ENCODE data around the gene P2RY13. TPM values are rescaled to one million over a fixed set of nuclear protein-coding genes. Genes with fewer than 3 reads are reported as not detected.

The P2RY13 gene
- total and polyA plus RNA-seq, 2 of the 13 experiments (the other 11 are each of a cell fraction or from before 2014, with no cell fraction given), result not detected

GRCh38 chr3:151315846-151316245, 13.5 kb downstream of the P2RY13 start (continued):
- TF ChIP-seq ATF7 (IDR thresholded peaks at IDR 0.05), result no peak
- TF ChIP-seq ATF7 (CRISPR knock-in tag; IDR thresholded peaks at IDR 0.05), result no peak
- TF ChIP-seq ZNF451 (CRISPR knock-in tag; IDR thresholded peaks at IDR 0.05), result no peak
- TF ChIP-seq RBFOX2 (IDR thresholded peaks at IDR 0.05; ENCODE audit: low read depth, low read length), result no peak
- TF ChIP-seq NR3C1 (CRISPR knock-in tag; IDR thresholded peaks at IDR 0.05), result no peak
- no peak for TF ChIP-seq TCF7 (IDR thresholded peaks at IDR 0.05; ENCODE audit: low read depth)
- TF ChIP-seq NAIF1 (CRISPR knock-in tag; IDR thresholded peaks at IDR 0.05; ENCODE audit: borderline replicate concordance), result no peak
- TF ChIP-seq AKAP8 (CRISPR knock-in tag; IDR thresholded peaks at IDR 0.05), result no peak

GRCh38 chr3:151315136-151315535, 14.2 kb downstream of the P2RY13 start:
- CTCF ChIA-PET (ENCODE audit: low intra/inter-chr PET ratio, low total read pairs), result no interaction called here
- POLR2A ChIA-PET, result no interaction called here
- Histone ChIP-seq H3K27ac (ENCODE audit: extremely low read length, insufficient read depth, low read length) (no peak overlapping the region), H4K20me1 (ENCODE audit: insufficient read depth, low read length) (no peaks in the 10 kb centered on the region), H3K79me2 (ENCODE audit: insufficient read depth, low read length) (no peaks in the 10 kb centered on the region), H3K9me3 (ENCODE audit: low read length) (no peaks in the 10 kb centered on the region), H3K36me3 (replicated peaks in 1 of 2; ENCODE audit: control insufficient read depth in 1 of 2, insufficient read depth in 2 of 2, low read length in 2 of 2) (no peaks in the 10 kb centered on the region), H3K4me2 (ENCODE audit: low read depth, low read length) (no peak overlapping the region), H3K4me1 (ENCODE audit: insufficient read depth, low read length) (no peaks in the 10 kb centered on the region), H3K4me3 (replicated peaks in 1 of 3; ENCODE audit: insufficient read depth in 1 of 3, low read depth in 2 of 3, low read length in 3 of 3) (no peak overlapping the region), H3K27me3 (ENCODE audit: control insufficient read depth in 1 of 2, insufficient read depth in 2 of 2, low read length in 2 of 2) (no peaks in the 10 kb centered on the region), H3K9ac (ENCODE audit: insufficient read depth, low read depth, low read length) (no peak overlapping the region), H2AFZ (ENCODE audit: low read length) (no peak overlapping the region)
- BruUV-seq (replicated peaks), result no TSS peak
- 50% methylated on average over 2 of the region's 2 CpGs for WGBS (ENCODE audit: low lambda C conversion rate)
- intact Hi-C loops (cut with micrococcal nuclease; ENCODE audit: unreplicated experiment), result no loop called here
- TF ChIP-seq HHEX (CRISPR knock-in tag; IDR thresholded peaks at IDR 0.05), result no peak
- no peak for TF ChIP-seq LBX2 (CRISPR knock-in tag; IDR thresholded peaks at IDR 0.05; ENCODE audit: borderline replicate concordance)
- no peak for DNase-seq (ENCODE audit: low spot score)
- no peak for FAIRE-seq
- in situ Hi-C loops (cut with HindIII; ENCODE audit: extremely low pct_ligation_motif_present, low pct_unique_long_range_greater_than_20kb), result no loop called here
- ATAC-seq, result no peak
